LoVo (cell line): ENCODE data around the gene KRTAP5-1.
"Not testable (repeated sequence)": the region's sequence is repeated elsewhere in the genome, so short reads cannot be mapped to it uniquely, and the experiment has no call there.

ENCODE experiments used
- DNase-seq: peaks from one replicate; pipeline ENCODE4 v3.0.0-alpha.2; 2016; ENCODE audit warnings: low spot score

KRTAP5-1 gene

DNA sequence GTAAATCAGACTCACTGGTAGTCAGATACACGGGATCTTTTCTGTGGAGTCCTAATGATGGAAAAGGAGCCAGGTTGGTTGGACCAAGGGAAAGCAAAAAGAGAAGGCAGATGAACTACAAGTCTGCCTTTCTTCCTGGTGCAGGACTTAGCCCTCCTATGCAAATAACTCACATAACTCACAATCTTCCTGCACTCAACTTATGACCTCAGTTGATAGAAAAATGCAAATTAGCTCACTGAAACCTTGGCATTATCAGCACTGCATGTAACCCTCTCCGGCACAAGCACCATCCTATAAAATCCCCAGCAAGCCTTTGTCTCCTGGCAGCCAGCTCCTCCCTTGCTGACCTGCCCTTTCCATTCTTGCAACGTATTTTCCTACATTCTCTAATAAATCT, 16.6 kb upstream of the KRTAP5-1 start:
- not testable (repeated sequence) for DNase-seq

DNA sequence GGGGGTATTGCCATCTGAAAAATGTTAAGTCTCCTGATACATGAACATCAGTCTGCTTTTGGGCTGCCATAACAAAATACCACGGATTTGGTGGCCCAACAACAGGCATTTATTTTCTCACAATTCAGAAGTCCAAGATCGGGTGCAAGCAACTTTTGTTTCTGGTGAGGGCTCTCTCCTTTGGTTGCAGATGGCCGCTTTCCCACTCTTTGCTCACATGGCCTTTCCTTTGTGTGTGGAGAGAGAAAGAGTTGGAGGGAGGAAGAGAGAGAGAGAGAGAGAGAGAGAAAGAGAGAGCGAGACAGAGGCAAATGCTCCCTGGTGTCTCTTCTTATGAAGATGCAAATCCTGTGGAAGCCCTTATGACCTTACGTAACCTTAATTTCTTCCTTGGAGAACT, 15.5 kb upstream of the KRTAP5-1 start:
- no peak for DNase-seq

DNA sequence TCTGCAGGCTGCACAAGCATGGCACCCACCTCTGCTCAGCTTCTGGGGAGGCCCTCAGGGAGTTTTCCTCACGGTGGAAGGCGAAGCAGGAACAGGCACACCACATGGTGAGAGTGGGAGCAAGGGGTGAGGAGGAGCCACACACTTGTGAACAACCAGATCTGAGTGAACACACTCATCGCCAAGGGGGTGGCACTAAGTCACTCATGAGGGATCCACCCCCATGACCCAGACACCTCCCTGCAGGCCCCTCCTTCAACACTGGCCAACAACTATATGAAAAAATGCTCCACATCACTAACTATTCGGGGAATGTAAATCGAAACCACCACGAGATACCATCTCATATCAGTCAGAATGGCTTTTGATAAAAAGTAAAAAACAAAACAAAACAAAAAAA, 13.7 kb upstream of the KRTAP5-1 start:
- DNase-seq = no peak

DNA sequence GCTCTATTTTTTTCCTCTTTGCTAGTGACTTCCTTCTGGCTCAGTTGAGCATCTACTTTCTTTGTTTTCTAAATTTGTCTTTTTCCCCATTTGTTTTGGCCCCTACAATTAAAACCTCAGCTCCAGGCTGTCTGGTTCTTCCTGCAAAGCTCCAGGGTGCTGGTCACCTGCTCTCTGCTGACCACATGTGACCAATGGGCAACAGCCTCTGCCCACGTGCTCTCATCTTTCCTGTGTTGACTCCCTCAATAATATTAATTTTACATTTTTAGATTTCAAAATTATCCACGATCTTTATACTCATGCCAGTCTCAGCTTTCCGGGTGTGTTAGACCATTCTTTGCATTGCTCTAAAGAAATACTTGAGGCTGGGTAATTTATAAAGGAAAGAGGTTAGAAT, 13.3 kb upstream of the KRTAP5-1 start:
- not testable (repeated sequence) for DNase-seq

DNA sequence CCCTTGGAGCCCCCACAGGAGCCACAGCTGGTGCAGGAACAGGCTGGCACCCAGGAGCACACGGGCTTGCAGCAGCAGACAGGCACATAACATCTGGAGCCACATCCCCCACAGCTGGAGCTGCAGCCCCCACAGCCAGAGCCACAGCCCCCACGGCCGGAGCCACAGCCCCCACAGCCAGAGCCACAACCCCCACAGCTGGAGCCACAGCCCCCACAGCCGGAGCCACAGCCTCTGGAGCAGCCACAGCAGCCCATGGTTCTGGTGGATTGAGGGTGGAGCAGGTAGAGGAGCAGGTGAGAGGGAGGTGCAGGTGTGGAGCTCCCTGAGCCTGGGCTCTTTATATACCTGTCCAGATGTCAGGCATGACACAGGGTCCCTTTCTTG, 12.9 kb upstream of the KRTAP5-1 start, which contains the start of gene KRTAP5-2:
KRTAP5-2 (minus strand) TSS at position 301 of the 387 bp plus-strand sequence; CDS start at position 257, 44 bp downstream.
- DNase-seq = no peak

DNA sequence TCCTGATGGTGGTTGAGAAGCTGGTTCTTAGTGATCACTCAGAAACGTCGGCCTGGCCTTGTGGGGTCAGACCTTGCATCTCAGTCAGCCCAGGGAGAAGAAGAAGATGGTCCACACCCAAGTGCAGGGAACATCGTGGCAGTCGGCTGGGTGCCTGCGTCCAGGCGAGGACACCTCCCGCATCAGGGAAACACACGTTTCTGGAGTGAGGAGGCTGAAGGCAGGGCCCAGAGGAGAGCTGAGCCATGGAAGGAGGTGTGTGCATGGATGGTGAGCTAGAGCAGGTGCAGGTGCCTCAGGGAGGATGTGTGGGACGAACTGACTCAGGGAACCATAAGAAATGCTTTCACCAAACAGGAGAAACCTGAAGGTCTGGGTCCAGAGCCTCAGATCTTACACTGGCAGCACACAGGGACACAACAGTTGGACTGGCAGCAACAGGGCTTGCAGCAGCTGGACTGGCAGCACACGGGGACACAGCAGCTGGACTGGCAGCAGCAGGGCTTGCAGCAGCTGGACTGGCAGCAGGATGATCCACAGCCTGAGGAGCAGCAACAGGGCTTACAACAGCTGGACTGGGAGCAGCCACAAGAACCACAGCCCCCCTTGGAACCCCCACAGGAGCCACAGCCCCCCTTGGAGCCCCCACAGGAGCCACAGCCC, 12.4 kb upstream of the KRTAP5-1 start:
- DNase-seq = no peak

DNA sequence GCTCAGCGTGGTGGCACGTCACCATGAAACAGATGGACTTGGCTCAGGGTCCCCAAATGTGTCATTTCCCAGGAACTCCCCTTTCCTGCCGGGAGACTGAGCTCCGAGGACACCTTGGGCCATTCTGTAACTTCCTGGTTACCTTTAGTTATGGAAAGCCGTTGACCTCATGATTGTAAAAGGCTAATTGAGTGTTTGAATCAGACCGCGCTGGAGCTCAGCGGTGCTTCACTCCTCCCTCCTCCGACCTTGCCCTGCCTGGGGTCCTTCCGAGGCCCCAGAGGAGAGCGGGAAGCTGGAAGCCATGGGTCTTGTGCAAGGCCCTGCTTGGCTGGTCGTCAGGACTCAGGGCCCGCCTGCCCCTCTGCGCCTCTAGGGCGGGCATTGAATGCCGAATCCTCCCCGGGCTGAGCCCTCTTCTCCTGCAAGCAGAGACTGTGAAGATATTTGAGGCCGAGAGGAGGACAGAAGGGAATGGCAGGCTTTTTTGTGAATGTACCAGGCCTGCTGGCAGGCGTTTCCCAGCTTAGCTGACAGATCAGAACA, 11.6 kb upstream of the KRTAP5-1 start:
- not testable (repeated sequence) for DNase-seq

DNA sequence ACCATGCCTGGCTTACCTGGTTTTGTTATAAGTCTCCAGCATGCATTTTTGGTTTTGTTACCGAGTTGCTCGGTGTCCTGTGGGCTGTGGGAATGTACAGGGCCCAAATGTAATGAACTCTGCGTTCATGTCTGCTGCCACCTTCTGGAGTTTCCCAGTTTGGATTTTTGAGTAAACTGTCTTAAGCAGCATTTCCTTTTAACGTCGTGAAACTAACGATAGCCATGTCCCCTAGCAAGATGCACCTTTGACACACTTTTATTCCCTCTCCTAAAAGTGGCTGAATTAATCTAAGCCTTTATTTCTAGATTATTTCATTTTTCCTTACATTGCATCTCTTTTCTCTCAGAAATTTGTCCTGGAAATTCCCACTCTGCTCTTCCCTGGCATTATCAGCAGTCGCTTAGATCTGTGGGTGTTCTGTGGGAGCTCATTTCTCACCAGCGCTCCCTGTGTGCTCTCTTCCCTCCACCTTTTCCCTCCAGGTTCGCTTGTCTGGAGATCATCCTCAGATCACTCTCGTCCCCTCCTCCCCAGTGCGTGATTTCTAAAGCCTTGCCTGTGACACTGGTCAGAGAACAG, 11.0 kb upstream of the KRTAP5-1 start:
- not testable (repeated sequence) for DNase-seq

DNA sequence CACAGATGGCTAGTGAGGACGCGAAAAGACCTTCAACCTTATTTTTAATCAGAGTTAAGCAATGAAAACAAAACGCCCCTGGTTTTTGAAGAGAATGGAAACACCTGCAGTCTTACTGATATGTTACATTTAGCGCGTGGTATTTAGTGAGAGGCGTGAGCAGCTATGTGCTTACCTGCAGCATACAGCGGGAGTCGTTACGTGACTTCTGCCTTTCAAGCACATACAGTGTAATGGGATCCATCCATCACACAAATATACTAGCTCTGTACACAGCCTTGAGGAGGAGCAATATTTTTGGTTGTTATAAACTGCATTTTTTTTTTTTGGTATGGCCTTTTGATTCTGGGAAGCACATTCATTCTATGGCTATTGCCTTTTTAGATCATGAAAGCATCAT, 7.5 kb upstream of the KRTAP5-1 start:
- no peak for DNase-seq

DNA sequence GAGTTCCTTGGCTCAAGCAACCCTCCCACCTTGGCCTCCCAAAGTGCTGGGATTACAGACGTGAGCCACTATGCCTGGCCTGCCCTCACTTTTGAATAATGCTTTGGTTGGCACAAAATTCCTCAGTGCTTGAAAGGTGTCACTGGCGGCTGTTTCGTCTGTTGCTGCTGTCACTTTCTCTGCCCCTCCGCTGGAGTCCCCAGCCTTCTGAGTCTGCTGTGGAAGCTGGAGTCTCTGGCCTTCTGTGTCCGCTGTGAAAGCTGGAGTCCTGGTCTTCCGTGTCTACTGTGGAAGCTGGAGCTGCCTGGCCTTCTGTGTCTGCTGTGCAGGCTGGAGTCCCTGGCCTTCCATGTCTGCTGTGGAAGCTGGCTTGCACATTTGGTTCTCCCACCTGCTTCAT, 4.9 kb upstream of the KRTAP5-1 start:
- DNase-seq = no peak

DNA sequence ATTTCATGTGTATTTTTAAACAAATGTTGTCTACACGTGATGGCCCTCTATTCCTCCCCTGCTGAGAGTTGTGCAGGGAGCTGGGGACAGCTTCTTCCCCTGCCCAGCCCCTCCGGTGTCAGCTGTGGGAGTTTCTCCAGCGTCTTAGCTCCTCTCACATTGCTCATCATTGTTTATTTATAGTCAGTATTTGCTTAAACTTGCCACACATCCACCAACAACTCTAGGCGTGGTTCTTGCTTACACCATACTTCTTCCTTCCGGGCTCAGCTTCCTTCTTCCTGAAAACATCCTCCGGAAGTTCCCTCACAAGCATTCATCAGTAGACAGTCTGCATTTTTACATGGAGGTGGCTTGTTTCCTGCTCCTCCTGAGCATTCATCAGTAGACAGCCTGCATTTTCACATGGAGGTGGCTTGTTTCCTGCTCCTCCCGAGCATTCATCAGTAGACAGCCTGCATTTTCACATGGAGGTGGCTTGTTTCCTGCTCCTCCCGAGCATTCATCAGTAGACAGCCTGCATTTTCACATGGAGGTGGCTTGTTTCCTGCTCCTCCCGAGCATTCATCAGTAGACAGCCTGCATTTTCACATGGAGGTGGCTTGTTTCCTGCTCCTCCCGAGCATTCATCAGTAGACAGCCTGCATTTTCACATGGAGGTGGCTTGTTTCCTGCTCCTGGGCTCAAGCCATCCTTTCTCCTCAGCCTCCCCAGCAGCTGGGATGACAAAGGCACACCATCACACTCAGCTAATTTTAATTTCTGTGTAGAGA, 4.3 kb upstream of the KRTAP5-1 start:
- DNase-seq = peak; percentile 26

DNA sequence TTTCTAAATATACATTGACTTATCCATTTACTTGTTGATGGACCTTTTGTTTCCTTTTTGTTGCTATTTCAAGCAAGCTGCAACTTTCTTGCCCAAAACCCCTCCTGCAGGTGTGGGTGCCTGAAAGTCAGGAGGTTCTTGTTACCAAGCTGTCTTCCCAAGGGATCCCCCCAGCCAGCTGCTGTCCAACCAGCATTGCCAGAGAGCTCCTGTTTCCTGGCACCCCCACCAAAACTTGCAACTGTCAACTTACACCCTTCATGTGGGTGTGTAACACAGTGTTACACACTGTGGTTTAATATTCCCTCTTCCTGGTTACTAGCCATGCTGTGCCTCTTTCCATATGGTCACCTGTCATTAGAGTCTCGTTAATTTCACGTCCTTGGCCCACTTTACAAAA, 1.6 kb upstream of the KRTAP5-1 start:
- DNase-seq = no peak

DNA sequence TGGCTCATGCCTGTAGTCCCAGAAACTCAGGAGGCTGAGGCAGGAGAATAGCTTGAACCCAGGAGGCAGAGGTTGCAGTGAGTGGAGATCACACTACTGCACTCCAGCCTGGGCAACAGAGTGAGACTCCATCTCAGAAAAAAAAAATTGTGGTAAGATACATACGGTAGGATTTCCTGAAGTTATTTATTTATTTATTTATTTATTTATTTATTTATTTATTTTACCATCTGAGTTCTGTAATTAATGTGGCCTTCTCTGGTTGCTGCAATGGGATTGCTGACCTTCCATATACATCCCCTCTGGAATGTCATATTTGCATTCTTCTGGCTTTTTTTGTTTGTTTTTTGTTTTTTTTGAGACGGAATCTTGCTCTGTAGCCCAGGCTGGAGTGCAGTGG, 2.2 kb downstream of the KRTAP5-1 start:
- DNase-seq = not testable (repeated sequence)

DNA sequence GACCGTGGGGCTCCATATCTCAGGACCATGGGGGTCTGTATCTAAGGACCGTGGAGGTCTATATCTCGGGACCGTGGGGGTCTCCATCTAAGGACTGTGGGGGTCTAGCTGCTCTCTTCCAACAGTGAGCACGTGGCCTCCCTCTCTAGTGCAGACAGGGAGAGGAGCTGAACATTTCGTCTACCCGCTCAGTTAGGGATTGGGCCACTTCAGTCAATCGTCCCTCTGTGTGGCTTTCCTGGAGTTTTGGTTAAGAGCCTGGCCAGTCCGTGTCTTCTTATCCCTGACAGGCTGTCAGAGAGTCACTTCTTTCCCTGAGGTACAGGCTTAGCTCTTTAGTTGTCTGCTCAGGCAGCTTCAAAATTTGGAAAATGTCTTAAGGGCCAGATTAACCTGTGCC, 3.1 kb downstream of the KRTAP5-1 start:
- no peak for DNase-seq

DNA sequence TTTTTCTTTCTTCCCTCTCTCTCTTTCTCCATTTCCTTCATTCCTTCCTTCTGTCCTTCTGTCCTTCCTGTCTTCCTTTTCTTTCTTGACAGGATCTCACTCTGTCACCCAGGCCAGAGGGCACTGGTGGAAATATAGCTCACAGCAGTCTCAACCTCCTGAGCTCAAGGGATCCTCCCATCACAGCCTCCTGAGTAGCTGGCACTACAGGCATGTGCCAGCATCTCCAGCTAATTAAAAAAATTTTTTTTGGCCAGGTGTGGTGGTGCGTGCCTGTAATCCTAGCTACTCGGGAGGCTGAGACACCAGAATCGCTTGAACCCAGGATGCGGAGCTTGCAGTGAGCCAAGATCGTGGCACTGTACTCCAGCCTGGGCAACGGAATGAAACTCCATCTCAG, 8.3 kb downstream of the KRTAP5-1 start:
- no peak for DNase-seq

DNA sequence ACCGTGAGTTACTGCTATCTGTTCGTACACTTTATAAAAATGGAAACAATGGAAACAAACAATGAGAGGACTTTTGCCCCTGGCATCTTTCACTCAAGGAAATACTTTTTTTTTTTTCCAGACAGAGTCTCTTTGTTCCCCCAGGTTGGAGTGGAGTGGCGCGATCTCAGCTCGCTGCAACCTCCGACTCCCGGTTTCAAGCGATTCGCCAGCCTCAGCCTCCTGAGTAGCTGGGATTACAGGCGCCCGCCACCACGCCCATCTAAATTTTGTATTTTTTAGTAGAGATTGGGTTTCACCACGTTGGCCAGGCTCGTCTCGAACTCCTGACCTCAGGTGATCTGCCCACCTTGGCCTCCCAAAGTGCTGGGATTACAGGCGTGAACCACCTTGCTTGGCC, 9.3 kb downstream of the KRTAP5-1 start:
- not testable (repeated sequence) for DNase-seq

DNA sequence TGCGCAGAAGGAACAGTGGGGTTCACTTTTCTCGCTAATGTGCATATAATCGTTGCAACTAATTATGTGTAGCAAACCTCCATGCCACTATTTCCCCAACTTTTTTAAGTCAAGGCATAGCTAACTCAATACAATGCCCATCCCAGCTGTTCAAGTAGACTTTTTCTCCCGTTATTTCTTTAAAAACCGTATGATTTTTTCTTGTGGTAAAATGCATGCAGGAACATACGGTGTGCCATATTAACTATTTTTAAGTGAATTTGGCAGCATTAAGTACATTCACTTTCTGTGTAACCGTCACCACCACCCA, 10.2 kb downstream of the KRTAP5-1 start:
- no peak for DNase-seq

DNA sequence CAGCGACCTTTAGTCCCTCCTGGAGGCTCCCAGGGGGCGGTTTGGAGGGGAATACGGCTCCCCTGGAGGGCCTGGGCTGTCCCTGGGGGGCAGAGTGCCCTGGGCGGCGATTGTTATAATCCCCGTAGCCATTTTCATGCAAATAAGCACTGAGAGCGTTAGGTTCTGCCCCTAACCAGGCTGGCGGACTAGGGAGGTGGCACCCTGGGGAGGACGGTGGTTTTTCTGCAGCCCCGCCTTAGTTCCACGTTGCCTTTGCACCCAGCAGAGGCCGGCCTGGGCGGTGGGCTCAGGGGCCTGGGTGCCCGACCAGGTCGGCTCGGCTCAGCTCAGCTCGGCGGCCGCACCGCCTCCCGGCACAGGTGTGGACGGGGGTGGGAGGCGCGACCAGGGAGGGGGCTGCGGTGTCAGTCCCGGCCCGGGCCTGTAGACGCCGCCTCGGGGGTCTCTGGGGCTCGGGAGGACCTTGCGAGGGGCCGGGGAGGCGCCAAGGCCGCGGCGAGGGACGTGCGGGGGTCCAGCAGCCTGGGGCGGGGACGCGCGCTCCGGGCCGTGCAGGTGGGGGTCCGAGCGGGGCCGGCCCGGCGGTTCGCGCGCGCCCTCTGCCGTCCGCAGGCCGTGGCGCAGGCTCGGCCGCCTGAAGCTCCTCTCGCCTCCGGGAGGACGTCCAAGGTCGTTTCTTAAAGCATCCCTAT, 10.7 kb downstream of the KRTAP5-1 start:
- DNase-seq = peak; percentile 67

DNA sequence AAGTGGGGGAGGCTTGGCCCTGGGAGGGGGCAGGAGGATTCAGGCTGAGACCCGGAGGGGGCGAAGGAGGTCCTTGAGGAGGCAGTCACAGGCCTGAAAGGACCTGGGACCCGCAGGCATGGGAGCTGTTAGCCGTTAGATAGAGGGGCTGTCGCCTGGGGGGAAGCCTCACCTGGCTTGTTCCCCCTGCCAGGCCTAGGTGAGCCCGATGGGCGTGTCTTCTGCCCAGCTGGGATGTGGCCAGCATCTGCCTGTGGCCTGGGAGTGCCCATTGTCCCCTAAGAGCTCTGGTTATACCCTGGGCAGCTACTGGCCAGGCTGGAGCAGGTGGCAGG, 11.2 kb downstream of the KRTAP5-1 start:
- peak; percentile 63 for DNase-seq

DNA sequence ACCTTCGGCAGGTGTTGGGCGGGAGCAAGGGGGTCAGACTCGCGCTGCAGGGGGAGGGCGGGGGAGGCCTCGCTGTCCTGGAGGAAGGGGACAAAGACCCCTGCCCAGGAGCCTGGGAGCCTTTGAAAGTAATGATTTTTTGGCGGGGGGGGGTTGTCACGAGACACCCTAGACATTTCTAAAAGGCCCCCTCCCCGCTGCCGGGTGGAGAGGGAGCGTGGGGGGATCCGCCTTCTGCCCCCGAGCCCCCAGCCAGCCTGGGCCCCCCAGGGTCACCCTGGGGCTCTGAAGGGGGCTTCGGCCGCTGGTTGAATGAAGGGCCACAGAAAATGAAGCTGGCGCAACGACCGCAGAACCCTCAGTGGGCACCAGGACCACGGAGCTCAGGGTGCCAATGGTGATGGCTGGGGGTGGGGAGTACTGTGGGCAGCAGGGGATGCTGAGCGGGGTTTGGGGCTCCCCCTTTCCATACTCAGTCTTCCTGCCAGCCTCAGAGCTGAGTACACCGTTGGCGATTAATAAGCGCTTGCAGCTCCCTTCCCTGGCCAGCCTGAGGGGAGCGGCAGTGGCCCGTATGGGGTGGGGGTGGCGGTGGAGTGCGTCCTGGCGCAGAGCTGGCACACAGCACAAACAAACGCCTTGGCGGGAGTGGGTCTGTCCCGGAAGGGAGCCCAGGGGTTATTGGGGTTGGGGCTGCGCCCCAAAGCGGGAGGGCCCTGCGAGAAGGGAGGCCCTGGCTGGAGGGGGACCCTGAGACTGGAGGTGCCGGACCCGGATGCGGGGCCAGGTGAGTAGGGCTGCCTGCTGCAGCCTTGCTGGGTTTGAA, 11.8 kb downstream of the KRTAP5-1 start:
- no peak for DNase-seq

DNA sequence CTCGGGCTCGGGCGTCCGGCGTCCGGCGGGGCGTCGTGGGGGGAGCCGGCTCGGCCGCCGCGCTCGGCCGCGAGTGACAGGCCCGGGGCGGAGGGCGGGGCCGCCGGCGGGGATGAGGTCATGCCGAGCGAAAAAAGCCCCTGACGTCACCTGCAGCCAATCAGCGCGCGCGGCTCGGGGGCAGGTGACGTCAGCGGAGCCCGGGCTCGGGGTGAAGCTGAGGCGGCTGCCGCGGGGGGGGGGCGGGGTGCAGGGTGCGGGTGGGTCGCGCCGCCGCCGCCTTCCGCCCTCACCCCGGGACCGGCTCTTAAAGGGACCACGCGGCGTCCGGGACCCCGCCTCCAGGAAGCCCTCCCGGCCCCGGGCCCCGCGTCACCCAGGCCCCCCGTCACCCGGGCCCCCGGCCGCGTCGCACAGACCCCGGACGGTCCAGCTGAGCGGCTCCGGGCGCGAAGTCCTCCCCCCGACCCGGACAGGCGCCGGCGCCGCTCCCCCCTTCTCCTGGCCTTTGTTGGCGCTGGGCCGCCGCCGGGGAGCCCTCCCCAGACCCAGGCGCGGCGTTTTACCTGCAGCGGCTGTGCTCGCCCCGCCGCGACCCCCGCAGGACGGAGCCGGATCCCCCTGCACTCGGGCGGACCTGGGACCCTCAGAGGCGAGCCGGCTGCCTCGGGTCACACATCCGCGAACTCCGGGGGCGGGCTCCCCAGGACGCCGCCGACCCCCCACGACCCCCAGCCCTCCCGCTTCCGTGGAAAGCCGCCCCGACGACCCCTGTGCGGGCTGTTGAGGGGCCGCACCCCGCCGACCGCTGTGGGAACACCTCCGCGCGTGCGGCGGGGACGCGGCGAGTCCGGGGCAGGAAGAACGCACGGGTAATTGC, 12.6 kb downstream of the KRTAP5-1 start, which contains the start of gene DUSP8:
DUSP8 (minus strand) TSS at position 75 of the 880 bp plus-strand sequence. CDS start 6,445 bp downstream, outside the sequence.
- DNase-seq = peak; percentile 95
